ENCODE data around the gene CHURC1. TPM values are rescaled to one million over a fixed set of nuclear protein-coding genes. Genes with fewer than 3 reads are reported as not detected.

Gene CHURC1
- total RNA-seq, 1 experiment from 2014 or later: 19.5 TPM

DNA sequence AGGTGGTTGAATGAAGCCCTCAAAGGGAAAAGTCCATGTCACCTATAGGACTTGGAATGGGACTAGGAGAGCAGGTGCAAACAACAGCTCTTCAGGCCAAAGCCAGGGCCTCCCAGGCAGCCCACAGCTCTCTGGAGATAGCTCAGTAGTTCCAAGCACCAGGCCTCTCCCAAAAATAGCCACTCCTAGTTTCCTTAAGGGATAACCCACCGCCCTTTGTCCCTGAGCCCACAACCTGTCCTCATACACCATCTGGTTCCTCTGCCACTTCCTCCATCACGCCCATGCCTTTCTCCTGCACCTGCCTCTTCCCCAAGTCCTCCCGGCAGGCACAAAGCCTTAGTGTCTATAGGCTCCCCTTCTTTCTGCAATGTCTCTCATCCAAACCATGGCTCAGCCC, 55.8 kb downstream of the CHURC1 start:
- Histone ChIP-seq H3K27me3 (ENCODE audit: control insufficient read depth, insufficient read depth, low read length) (peaks cover 8% of the 10 kb centered on the region; the same call in 1 of the 2 replicates), H3K4me3 (ENCODE audit: insufficient read depth, low read depth, low read length) (no peak overlapping the region), H3K36me3 (replicated peaks; ENCODE audit: control insufficient read depth, insufficient read depth, low read length) (no peaks in the 10 kb centered on the region)
- no peak for DNase-seq

DNA sequence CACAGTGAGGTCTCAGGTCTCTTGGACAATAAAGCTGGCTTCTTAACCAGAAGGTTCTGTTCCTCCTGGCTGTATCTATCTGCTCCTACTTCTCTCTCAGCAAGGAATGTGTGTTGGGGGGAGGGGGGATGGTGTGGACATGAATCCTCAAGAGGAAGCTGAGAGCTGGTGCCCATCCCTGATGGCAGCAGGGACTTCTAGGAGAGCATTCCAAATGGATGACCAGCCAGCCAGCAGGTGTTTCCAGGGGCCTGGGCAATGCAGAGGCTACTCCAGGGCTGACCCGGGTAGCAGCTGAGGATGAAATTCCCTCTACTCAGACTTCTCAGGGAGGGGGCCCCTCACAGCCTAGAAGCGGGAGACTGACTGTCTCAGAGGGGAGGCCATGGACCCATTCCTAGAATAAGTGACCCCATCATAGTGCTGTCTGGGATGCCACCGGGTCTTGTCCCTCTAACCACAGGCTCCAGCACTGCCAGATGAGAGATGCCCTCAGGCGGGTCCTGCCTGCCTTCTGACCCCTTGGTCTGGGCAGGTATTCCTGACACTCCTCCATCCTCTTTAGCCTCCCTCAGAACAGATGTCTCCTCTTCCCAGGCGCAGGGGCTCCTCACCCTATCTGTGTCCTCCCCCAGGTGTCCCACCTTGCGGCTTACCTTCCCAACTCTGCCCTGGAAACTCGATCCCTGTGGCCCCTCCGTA, 56.7 kb downstream of the CHURC1 start:
- Histone ChIP-seq H3K4me3 (ENCODE audit: insufficient read depth, low read depth, low read length) (peak overlapping the region; percentile 74), H3K36me3 (replicated peaks; ENCODE audit: control insufficient read depth, insufficient read depth, low read length) (no peaks in the 10 kb centered on the region), H3K27me3 (ENCODE audit: control insufficient read depth, insufficient read depth, low read length) (peaks cover 8% of the 10 kb centered on the region; the same call in 1 of the 2 replicates)
- DNase-seq: peak; percentile 60

DNA sequence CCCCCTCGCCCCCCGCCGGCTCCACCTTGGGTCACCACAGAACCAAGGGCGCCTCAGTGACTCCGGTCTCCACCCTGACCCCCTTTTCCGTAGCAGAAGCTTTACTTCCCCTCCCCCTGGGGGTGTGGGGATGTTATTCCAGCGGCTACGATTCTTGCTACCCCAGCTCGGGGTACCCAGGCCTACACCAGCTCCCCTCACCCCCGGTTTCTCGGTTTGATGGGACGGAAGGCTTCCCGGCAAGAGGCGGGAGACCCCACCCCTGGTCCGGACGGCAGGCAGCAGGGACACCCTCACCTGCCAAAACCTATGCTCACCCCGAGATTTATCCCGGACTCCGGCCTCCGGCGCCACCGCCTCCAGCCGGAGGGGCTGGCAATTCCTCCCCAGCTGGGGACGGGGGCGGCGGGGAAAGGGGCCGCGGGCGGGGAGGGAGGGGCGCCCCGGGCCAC, 57.3 kb downstream of the CHURC1 start:
- DNase-seq: peak; percentile 74
- Histone ChIP-seq H3K4me3 (ENCODE audit: insufficient read depth, low read depth, low read length) (peak overlapping the region; percentile 74), H3K36me3 (replicated peaks; ENCODE audit: control insufficient read depth, insufficient read depth, low read length) (no peaks in the 10 kb centered on the region), H3K27me3 (ENCODE audit: control insufficient read depth, insufficient read depth, low read length) (peaks cover 8% of the 10 kb centered on the region; the same call in 1 of the 2 replicates)

DNA sequence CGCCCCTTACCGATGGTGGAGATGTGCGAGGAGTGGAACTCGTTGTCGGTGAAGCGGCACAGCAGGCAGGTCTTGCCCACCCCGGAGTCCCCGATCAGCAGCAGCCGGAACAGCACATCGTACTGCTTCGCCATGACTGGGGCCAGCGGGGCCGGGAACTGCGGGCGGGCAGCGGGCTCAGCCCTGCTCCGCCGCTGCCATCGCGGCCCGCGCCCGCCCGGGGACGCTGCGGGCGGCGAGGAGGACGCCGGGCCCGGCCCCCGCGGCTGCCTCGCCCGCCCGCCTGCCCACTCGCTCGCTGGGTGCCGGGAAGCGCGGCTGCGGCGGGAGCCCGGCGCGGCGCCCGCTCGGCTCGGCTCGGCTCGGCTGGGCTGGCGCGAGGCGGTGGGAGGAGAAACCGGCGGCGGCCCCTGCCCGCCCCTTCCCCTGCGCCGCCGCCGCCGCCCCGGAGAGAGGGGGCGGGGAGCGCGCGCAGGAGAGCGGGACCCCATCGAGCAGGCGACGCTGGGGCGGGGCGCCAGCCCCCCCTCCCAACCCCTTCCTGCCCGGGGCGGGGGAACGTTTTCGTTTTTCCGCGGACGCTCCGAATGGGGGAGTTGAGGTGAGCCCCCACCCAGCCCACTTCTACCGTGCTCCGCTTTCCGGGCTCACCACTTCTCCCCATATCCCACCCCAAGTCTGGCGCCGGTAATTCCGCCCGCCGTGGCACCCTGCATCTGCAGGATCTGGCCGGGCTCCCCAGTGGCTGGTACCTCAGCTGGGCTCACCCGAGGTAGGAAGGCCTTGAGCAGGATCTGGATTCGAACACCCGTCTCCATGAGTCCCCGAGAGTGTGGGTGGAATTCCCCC, 57.9 kb downstream of the CHURC1 start, which contains the start of gene RAB15:
Gene RAB15 (minus strand): TSS at position 394 of the 849 bp plus-strand sequence. CDS start 260 bp downstream, at position 134.
- no peaks in the 10 kb centered on the region for H3K36me3 ChIP-seq (replicated peaks; ENCODE audit: control insufficient read depth, insufficient read depth, low read length)
- H3K27me3 ChIP-seq (ENCODE audit: control insufficient read depth, insufficient read depth, low read length): peaks cover 8% of the 10 kb centered on the region; the same call in 1 of the 2 replicates
- peak within 1 kb of the TSS; percentile 74 for H3K4me3 ChIP-seq (ENCODE audit: insufficient read depth, low read depth, low read length)
- peak; percentile 91 for DNase-seq

DNA sequence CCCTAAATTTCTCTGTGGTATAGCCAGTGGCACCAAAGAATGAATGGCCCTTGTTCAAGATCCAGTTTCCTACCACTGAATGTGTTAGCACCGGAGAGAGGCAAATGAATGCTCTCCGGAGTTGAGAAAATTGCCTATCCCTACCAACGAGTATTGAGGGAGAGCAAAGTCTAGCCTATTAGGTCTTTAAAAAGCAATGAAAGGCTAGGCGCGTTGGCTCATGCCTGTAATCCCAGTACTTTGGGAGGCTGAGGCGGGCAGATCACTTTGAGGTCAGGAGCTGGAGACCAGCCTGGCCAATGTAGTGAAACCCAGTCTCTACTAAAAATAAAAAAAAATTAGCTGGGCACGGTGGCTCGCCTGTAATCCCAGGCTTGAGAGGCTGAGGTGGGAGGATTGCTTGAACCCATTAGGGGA, 58.8 kb downstream of the CHURC1 start:
- Histone ChIP-seq H3K36me3 (replicated peaks; ENCODE audit: control insufficient read depth, insufficient read depth, low read length) (no peaks in the 10 kb centered on the region), H3K4me3 (ENCODE audit: insufficient read depth, low read depth, low read length) (peak overlapping the region; percentile 58; the same call in 1 of the 2 replicates), H3K27me3 (ENCODE audit: control insufficient read depth, insufficient read depth, low read length) (peaks cover 8% of the 10 kb centered on the region; the same call in 1 of the 2 replicates)
- DNase-seq: no peak

DNA sequence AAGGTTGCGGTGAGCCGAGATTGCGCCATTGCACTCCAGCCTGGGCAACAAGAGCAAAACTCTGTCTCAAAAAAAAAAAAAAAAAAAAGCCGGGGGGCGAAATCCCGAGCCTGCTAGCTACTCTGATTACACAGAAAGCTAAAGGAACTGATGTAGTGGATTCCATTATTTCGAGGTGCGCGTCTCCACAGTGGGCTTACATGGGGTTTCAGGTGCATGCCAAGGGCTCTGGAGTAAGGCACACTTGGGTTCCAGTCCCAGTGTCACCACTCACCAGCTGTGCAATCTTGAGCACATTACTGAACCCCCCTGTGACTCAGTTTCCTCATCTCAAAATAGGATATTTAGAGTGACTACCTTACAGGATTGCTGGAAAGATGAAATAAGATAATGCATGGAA, 59.6 kb downstream of the CHURC1 start:
- DNase-seq: no peak
- H3K36me3 ChIP-seq (replicated peaks; ENCODE audit: control insufficient read depth, insufficient read depth, low read length): no peaks in the 10 kb centered on the region
- peaks cover 8% of the 10 kb centered on the region; the same call in 1 of the 2 replicates for H3K27me3 ChIP-seq (ENCODE audit: control insufficient read depth, insufficient read depth, low read length)
- H3K4me3 ChIP-seq (ENCODE audit: insufficient read depth, low read depth, low read length): no peak overlapping the region

DNA sequence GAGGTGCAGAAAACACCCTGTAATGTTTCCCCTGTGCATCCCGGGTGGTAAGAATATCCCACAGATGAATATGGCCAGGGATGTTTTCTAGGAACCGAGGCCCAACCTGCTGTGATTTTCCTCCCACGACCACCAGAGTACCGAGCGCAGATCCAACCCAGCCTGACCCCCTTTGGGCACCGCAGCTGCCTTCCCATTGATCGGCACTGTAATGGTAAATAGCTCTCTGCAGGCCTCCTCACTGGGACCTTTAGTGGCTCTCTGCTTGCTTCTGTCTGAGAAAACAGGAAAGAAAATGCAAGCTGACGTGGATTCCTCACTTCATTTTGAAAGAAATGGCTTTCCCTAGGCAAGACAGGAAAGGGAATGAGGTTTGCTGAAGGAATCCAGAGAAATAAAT, 60.3 kb downstream of the CHURC1 start:
- peaks cover 8% of the 10 kb centered on the region; the same call in 1 of the 2 replicates for H3K27me3 ChIP-seq (ENCODE audit: control insufficient read depth, insufficient read depth, low read length)
- peak; percentile 76 for DNase-seq
- H3K36me3 ChIP-seq (replicated peaks; ENCODE audit: control insufficient read depth, insufficient read depth, low read length): no peaks in the 10 kb centered on the region
- no peak overlapping the region for H3K4me3 ChIP-seq (ENCODE audit: insufficient read depth, low read depth, low read length)

DNA sequence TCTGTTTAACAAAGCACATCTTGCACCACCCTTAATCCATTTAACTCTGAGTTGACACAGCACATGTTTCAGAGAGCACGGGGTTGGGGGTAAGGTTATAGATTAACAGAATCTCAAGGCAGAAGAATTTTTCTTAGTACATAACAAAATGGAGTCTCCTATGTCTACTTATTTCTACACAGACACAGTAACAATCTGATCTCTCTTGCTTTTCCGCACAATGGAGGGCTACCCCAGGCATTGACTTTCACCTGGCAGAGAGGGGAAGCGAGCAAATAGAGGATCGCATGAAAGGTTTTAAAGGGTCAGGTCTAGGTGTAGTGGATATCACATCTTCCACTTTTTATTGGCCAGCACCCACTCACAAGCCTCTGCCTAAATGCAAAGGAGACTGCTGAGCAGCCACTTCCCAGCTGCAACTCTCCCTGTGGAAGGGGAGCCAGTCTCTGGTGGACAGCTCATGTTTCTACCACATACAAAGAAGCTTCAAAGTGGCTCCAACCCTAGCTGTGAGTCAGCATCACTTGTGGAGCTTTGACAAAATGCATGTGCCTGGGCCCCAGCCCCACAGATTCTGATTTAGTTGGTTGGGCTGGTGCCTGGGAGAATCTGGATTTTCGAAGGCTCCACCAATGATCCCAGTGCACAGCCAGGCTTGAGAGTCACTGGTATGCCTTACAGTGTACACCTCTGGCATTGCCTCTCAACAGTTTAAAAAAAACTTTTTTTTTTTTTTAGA, 65.2 kb downstream of the CHURC1 start:
- Histone ChIP-seq H3K4me3 (ENCODE audit: insufficient read depth, low read depth, low read length) (no peak overlapping the region), H3K36me3 (replicated peaks; ENCODE audit: control insufficient read depth, insufficient read depth, low read length) (no peaks in the 10 kb centered on the region)
- DNase-seq: no peak

DNA sequence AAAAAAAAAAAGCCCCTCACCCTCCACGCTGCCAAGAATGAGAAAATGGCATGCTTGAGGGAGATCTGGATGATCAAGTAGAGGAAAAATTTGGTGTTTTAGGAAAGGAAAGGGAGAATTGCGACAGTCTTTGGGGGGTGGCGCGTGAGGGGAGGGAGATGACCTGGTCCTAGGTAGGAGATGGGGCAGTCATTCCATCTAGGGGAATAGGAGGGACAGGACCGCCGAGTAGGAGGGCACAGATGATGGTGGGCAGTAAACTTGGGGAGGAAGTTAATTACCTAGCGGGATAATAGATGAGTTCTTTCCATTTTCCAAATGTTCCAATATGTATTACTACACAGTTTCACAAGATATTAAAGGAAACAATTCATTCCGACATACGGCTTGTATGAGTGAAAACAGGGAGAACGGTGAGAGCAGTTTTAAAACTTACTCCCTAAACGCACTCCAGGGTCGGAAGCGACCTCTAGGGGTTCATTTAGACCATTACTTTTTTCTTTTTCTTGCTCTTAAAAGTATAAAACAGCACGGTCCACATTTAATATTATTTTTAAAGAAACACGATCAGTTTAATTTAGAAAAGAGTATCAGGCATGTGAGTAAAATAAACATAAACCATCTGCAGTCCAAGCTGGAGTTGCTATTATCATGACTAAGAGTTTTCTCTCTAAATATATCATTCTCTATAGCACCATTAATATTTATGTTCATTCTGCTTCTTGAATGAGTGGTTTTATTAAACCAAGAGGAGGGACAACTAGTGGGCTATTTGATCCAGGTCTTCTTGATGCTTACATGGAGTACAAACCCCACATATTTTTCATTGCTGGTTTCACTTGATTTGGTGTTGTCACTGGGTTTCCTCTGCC, 69.4 kb downstream of the CHURC1 start:
- no peaks in the 10 kb centered on the region for H3K27me3 ChIP-seq (ENCODE audit: control insufficient read depth, insufficient read depth, low read length)
- no peak overlapping the region for H3K4me3 ChIP-seq (ENCODE audit: insufficient read depth, low read depth, low read length)
- DNase-seq: peak; percentile 81
- no peaks in the 10 kb centered on the region for H3K36me3 ChIP-seq (replicated peaks; ENCODE audit: control insufficient read depth, insufficient read depth, low read length)

More for the DNA sequence above, 65.2 kb downstream of the CHURC1 start:
- H3K27me3 ChIP-seq (ENCODE audit: control insufficient read depth, insufficient read depth, low read length): no peaks in the 10 kb centered on the region

Other genes with a start within 250 kb of the CHURC1 start
- gene PLEKHG3, start 210.0 kb upstream of the CHURC1 start, total RNA-seq (2014; rRNA removed; shearing (Covaris generic)): 36.7 and 47.0 TPM in 2 replicates
- gene SPTB, start 34.5 kb upstream of the CHURC1 start, total RNA-seq (2014; rRNA removed; shearing (Covaris generic)): 0.17 and 0.22 TPM in 2 replicates
- gene GPX2, start 28.3 kb downstream of the CHURC1 start, total RNA-seq (2014; rRNA removed; shearing (Covaris generic)): 0.63 and 1.3 TPM in 2 replicates
- 43.9 and 48.3 TPM in 2 replicates for gene RAB15, start 57.9 kb downstream of the CHURC1 start, total RNA-seq (2014; rRNA removed; shearing (Covaris generic))
- 10.5 and 11.4 TPM in 2 replicates for gene FNTB, start 72.4 kb downstream of the CHURC1 start, total RNA-seq (2014; rRNA removed; shearing (Covaris generic))
- 20.3 and 21.6 TPM in 2 replicates for gene MAX, start 188.1 kb downstream of the CHURC1 start, total RNA-seq (2014; rRNA removed; shearing (Covaris generic))